CD4-positive, alpha-beta T cell treated with Interleukin-2 at 100 ng/mL for 4 hours (primary cell): ENCODE measurements around the gene PER2.
A peak's percentile ranks its signal among the peaks of the same experiment; 100 is the strongest.
"Not testable (repeated sequence)": the region's sequence is repeated elsewhere in the genome, so short reads cannot be mapped to it uniquely, and the experiment has no call there.

ENCODE experiments used
- DNase-seq: peaks from one replicate; pipeline ENCODE4 v3.0.0-alpha.2; 2020; ENCODE audit warnings: low spot score

The PER2 gene

GRCh38 chr2:238287737-238288649 lies at the start of gene PER2:
Gene PER2, minus strand, starts transcription at chr2:238288610. Its CDS starts 10,674 bp downstream, at chr2:238277936.
- peak; percentile 36 for DNase-seq

DNA sequence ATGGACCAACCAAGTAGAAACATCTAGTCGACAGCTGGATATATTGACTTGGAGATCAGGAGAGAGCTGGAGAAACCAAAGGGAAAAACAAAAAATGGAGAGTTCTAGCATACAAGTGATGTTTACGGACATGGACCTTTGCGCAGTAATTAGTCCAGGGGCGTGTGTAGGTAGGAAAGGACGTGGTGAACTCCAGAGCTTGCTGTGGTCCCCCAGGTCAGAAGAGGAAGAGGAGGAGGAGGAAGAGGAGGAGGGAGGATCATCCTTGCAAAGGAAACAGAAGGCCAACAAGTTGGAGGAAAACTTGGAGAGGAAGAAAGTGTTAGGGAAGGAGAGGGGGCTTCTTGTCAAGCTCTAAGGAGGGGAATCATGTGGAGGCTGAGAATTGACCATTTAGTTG lies 49.4 kb upstream of the PER2 start:
- no peak for DNase-seq

GRCh38 chr2:238336793-238337444 lies 48.5 kb upstream of the PER2 start:
- no peak for DNase-seq

GRCh38 chr2:238336151-238336550 lies 47.7 kb upstream of the PER2 start:
- DNase-seq: no peak

GRCh38 chr2:238335591-238335990 lies 47.2 kb upstream of the PER2 start:
- DNase-seq: not testable (repeated sequence)

DNA sequence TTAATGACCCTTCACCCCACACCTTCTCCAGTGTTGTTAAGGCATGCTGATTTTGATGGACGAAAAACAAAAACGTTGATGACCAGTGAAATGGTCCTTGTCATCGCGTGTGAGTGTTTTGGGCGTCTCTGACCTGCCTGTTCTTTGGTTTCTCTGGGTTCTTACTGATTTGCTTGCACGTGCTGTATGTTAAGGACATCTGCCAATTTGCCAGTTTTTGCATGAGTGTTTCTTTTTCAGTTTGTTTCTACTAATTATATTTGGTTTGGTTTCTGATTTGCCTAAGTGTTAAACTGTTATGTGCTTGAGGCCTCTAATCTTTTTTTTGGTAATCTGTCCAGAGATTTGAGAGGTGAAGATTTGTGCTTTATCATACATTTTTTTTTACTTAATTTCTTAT lies 46.5 kb upstream of the PER2 start:
- no peak for DNase-seq

DNA sequence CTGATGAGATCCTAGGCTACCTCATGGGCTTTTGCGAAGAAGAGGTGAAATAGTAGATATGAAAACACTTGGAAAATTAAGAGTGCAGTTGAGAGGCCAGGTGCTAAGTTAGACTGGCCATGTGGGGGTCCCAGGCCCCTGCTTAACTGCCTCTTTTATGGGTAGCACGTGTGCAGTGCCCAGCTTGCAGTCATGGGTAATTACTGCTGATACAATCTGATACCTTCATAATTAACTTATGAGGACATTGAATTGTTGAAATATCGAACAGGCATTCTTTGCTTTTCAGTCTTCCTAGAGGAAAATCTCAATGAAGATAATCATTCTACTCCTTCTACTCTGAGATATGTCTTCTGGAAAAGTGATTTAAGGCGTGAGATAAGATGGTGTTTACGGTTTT lies 43.5 kb upstream of the PER2 start:
- no peak for DNase-seq

- no peak for DNase-seq
These were observed 42.0 kb upstream of the PER2 start for GRCh38 chr2:238330391-238330790.

DNA sequence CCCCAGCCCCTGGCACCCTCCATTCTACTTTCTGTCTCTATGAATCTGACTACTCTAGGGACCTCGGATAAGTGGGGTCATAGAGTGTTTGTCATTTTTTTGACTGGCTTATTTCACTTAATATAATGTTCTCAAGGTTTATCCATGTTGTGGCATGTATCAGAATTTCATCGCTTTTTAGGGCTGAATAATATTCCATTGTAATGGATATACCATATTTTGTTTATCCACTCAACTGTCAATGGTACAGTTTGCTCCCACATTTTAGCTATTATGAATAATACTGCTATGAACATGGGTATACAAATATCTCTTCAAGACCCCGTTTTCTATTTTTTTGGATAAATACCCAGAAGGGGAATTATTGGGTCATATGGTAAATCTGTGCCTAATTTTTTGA lies 39.3 kb upstream of the PER2 start:
- no peak for DNase-seq

DNA sequence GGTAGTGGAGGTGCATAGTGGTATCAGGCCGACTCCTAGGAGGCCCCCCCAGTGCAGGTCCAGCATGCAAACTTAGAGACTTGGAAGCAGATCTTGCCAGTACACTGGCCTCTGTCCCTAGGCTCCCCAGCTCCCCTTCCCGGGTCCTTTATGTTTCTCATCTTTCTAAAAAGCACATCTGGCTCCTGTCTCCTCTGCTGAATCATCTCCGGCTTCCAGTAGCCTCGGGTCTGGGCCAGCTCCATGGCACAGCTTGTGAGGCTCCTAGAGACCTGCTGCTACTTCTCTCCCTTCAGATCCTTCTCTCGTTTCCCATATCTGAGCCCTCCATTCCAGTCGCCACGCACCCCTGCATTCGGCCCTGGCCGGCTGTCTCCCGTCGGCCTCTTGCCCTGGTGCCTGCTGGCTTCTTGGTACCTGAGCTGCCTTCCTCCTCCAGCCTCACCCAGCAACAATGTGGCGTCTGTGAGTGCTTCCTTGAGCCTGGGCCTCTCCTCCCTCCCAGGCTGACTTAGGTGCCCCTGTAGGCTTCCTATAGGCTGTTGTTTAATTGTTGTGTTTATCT lies 38.5 kb upstream of the PER2 start:
- no peak for DNase-seq

DNA sequence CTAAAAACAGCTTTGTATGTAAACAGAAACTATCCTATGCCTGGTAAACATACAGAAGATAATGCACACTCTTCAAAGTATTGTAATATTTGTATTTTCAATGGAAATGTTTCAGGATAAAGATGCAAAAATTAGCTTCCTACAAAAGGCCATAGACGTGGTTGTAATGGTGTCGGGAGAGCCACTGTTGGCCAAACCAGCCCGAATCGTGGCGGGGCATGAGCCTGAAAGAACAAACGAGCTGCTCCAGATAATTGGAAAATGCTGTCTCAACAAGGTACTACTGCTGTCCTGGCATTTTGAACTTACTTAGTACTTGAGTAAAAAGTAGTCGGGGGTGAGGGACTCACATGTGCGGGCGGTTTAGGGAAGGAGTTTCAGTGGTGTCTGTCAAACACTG lies 37.3 kb upstream of the PER2 start:
- no peak for DNase-seq

- not testable (repeated sequence) for DNase-seq
These were observed 35.8 kb upstream of the PER2 start for GRCh38 chr2:238324248-238324647.

GRCh38 chr2:238322001-238322411 lies 33.6 kb upstream of the PER2 start:
- no peak for DNase-seq

GRCh38 chr2:238321467-238321866 lies 33.1 kb upstream of the PER2 start:
- DNase-seq: no peak

- no peak for DNase-seq
These were observed 32.4 kb upstream of the PER2 start for GRCh38 chr2:238320648-238321281.

GRCh38 chr2:238320246-238320647 lies 31.8 kb upstream of the PER2 start, which contains the start of gene TRAF3IP1:
Gene TRAF3IP1, plus strand, starts transcription at chr2:238320518. Its CDS starts 145 bp downstream, at chr2:238320663.
- peak; percentile 83 for DNase-seq

GRCh38 chr2:238315031-238315595 lies 26.7 kb upstream of the PER2 start:
- no peak for DNase-seq

DNA sequence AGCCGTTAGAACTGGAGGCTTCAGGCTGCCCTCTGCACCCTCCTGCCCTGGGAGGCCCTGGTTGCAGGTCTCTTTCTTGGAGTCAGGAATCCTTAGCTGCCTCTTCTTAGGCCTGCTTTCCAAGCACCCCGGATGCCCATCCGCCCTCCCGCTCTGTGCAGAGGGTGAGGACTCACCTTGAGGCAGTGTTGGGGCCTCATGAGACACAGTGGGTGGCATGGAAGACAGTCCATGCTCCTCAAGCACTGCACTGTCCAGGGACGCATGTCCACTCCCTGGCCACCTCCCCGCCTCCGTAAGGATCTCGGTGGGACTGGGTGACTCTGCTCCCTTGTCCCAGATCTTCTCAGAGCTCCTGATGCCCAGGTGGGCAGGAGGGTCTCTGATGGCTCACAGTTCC lies 26.2 kb upstream of the PER2 start:
- DNase-seq: no peak

- no peak for DNase-seq
These were observed 25.6 kb upstream of the PER2 start for GRCh38 chr2:238313991-238314350.

GRCh38 chr2:238313289-238313990 lies 25.0 kb upstream of the PER2 start:
- no peak for DNase-seq

DNA sequence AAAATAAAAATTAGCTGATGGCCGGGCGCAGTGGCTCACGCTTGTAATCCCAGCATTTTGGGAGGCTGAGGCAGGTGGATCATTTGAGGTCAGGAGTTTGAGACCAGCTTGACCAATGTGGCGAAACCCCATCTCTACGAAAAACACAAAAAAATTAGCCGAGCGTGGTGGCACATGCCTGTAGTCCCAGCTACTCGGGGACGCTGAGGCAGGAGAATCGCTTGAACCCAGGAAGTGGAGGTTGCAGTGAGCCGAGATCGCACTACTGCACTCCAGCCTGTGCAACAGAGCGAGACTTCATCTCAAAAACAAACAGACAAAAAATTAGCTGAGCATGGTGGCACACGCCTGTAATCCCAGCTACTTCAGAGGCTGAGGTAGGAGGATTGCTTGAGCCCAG lies 22.3 kb upstream of the PER2 start:
- not testable (repeated sequence) for DNase-seq

- no peak for DNase-seq
These were observed 19.8 kb upstream of the PER2 start for GRCh38 chr2:238308177-238308576.
